ENCODE data around the gene PGM5. TPM values are rescaled to one million over a fixed set of nuclear protein-coding genes. Genes with fewer than 3 reads are reported as not detected.

Gene PGM5
- total RNA-seq, 1 donor, result 2.6 TPM

DNA sequence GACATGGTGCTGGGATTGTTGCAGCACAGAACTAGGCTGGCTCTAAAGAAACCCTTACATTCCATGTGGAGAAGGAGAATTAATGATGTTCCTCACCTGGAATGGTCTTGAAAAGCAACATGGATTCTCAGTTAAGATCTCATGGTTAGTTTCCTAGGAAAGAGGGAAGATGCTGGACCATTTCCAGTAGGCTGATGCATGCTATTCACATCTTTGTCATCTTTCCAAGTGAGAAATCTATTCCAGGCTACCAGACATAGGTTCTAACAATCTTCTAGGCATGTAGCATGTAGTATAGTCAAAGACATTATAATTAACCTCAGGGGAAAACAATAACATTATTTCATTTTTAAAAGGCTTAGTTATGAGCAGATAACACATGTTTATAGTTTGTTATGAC lies 139.9 kb downstream of the PGM5 start:
- TF ChIP-seq CTCF (IDR thresholded peaks at IDR 0.05; ENCODE audit: insufficient read depth, low read depth, low read length), result no peak
- DNase-seq (ENCODE audit: low read depth), result no peak
- no peak overlapping the region for H3K4me3 ChIP-seq (ENCODE audit: low read depth, low read length)

DNA sequence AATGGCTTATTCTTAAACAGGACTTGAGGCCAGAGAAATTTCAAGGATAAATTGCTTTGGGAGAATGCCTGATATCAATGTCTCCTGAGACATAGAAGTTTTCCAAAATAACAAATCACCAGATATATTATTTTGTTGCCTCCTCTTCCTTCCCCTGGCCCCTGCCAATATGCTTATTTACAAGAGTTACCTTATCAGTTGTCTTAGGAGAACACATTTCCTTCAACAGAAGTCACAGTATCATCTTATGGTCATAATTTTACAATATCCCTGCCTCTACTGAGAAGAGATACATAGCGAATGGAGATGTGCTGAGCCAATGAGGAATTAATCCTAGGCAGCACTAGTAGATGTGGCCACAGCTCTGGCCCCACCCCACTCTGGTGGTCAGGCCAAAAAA lies 141.2 kb downstream of the PGM5 start:
- TF ChIP-seq CTCF (IDR thresholded peaks at IDR 0.05; ENCODE audit: insufficient read depth, low read depth, low read length), result no peak
- H3K4me3 ChIP-seq (ENCODE audit: low read depth, low read length), result no peak overlapping the region
- DNase-seq (ENCODE audit: low read depth), result no peak

DNA sequence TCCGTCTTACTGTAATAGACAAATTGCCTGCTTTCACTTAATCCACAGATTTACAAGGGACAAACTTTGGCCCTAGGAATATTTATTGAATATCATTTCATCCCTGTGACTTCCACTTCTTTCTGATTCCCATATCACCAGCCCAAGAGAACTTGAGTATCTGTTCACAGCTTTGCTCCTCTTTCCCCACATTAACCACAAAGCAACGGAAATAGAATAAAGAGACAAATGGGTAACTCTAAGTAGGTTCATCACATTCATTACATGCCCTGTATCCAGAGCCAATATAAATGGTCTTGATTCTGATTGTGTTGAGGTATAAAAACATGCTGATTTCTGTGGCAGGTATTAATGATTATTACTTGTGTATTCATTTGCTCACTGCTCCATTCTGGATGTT lies 142.4 kb downstream of the PGM5 start:
- no peak for TF ChIP-seq CTCF (IDR thresholded peaks at IDR 0.05; ENCODE audit: insufficient read depth, low read depth, low read length)
- no peak overlapping the region for H3K4me3 ChIP-seq (ENCODE audit: low read depth, low read length)
- no peak for DNase-seq (ENCODE audit: low read depth)

- DNase-seq (ENCODE audit: low read depth), result peak; percentile 70
- no peak overlapping the region for H3K4me3 ChIP-seq (ENCODE audit: low read depth, low read length)
- TF ChIP-seq CTCF (IDR thresholded peaks at IDR 0.05; ENCODE audit: insufficient read depth, low read depth, low read length), result no peak
Observed at GRCh38 chr9:68500457-68501381, 144.3 kb downstream of the PGM5 start.

DNA sequence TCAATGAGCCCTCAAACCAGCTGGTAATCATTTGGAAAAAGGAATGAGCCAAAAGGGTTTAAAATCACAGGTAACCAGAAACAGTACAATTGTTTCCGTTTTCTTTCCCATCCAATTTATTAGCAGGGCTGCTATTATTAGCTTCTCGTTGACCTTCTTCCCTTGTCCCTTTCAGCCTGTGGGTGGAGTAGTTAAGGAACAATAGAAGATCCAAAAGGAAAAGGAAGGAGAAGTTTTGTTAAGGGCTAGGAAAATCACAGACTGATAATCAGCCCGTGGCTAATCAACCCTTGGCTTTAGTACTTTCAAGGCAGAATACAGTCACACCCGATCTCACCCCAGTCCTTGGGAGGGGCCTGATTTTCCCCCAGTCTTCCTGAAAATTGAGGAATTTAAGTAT lies 145.9 kb downstream of the PGM5 start:
- no peak for TF ChIP-seq CTCF (IDR thresholded peaks at IDR 0.05; ENCODE audit: insufficient read depth, low read depth, low read length)
- H3K4me3 ChIP-seq (ENCODE audit: low read depth, low read length), result no peak overlapping the region
- no peak for DNase-seq (ENCODE audit: low read depth)

DNA sequence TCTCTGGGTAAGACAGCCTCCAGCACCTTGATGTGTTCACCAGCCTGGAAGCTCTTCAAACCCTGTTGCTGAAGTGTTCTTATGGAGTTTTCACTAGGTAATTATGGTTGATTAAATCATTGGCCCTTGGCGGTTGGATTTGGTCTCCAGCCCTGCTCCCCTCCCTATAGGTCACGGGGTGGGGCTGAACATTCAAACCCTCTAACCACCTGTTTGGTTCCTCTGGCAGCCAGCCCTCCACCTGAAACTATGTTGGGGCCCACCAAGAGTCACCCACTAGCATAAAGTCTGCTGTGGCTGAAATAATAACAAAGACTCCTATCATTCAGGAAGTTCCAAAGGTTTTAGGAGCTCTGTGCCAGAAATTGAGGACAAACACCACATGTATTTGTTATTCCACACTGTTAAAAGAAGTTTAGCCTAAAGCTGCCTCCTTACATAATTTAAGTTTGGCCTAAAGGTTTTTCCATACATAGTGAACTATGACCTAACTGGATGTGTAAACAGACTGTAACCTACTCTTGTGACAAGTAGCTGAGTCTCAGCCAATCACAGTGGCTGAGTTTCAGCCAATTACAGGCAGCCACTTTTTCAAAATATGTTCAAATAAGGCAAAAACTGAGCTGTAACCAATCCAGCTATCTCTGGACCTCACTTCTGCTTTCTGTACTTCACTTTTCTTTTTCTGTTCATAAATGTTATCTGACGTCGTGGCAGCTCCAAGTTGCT lies 149.4 kb downstream of the PGM5 start:
- DNase-seq (ENCODE audit: low read depth), result no peak
- no peak overlapping the region for H3K4me3 ChIP-seq (ENCODE audit: low read depth, low read length)
- TF ChIP-seq CTCF (IDR thresholded peaks at IDR 0.05; ENCODE audit: insufficient read depth, low read depth, low read length), result no peak
